HG02870 (cell line): Measurements from ENCODE around the gene WIZ.
"Not testable (repeated sequence)": the region's sequence is repeated elsewhere in the genome, so short reads cannot be mapped to it uniquely, and the experiment has no call there.

Experiments used
- ATAC-seq: cut with Tn5 transposase; IDR thresholded peaks from one replicate; pipeline ENCODE4 v1.9.1; 2021; ENCODE audit warnings: mild to moderate bottlenecking, moderate library complexity; ENCODE audit not compliant: unreplicated experiment

WIZ gene

GRCh38 chr19:15417699-15418098 lies 32.1 kb downstream of the WIZ start:
- no peak for ATAC-seq

DNA sequence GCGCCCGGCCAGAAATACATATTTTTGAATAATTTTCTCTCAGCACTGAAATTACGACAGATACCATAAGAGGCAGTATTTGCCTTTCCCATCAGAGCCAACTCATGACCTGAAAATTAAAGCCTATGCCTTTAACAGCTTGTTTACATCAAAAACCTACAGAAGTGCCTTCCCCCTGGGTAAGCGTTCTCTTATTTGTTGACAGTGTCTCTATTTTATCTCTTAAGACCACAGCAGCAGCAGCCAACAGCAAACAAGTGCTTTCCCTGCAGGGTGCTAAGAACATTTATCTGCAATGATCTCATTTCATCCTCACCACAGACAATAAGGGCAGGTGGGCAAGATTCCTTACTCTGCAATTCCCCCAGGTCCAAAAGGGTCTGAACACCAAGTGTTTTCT lies 36.9 kb downstream of the WIZ start:
- no peak for ATAC-seq

DNA sequence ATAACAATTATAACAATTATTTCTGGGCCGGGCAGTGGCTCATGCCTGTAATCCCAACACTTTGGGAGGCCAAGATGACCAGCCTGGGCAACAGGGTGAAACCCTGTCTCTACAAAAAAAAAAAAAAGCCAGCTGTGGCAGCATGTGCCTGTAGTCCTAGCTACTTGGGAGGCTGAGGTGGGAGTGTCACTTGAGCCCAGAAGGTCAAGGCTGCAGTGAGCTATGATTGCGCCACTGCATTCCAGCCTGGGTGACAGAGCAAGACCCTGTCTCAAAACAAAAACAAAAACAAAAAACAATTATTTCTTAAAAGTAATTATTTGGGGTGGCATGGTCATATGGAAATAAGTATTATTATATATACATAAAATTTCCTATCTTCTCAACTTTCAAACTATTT lies 38.4 kb downstream of the WIZ start:
- ATAC-seq, result not testable (repeated sequence)

GRCh38 chr19:15404780-15405211 lies 45.0 kb downstream of the WIZ start:
- ATAC-seq, result no peak

GRCh38 chr19:15404097-15404779 lies 45.5 kb downstream of the WIZ start:
- ATAC-seq, result no peak

DNA sequence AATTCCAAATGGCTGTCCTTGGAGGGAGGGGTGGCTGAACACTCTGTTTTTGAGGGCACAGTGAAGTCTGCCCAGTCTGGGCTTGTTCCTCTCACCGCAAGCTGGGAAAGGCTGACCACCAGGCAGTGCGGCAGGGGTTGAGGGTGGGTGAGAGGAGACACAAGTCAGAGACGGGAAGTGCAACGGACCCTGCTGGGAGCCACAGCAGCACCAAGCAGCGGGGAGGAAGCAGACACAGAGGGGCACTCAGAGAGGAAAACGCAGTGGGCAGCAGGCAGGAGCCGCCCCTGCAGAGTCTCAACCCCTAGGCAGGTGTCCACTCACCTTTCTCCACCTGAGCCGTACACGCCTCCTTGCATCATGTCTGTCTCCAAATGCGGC lies 46.6 kb downstream of the WIZ start:
- no peak for ATAC-seq

GRCh38 chr19:15402411-15403150 lies 47.2 kb downstream of the WIZ start:
- no peak for ATAC-seq

GRCh38 chr19:15401397-15401710 lies 48.4 kb downstream of the WIZ start:
- ATAC-seq, result no peak

DNA sequence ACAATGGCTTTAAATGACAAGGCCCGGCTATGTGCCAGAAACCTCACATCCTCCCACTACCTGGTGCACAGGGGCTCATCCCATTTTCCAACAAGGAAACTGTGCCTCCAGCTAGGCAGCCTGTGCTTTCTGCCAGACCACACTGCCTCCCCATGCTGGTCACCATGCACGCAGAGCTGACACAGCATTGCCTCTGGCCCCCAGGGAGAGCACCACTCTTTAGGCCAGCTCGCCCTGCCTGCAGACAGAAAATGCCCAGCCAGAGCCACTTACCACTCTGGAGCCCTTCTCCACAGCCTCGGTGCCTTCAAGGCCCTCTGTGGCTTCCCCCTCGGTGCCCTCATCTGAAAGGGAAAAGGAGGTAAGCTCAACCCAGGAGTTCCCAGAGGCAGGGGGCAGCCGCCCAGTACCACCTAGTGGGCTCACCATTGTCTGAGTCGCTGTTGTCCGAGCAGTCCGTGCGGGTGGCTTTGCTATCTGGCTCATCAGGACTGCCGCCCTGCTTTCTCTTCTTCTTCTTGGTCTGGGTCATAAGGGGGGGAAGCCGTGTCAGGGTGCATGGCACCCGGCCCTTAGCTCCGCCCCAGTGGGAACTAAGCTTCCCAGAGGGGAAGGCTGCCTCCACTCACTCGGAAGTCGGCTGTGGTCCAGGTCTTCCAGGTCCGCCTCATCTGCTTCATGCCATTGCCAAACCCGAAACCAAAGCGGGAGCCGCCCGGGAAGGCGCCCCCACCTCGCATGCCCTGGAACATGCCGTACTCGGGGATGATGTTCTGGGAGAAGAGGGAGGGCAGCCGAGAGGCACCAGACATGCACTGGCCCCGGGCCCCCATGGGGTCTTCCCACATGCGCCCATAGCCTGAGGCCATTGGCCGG lies 49.0 kb downstream of the WIZ start:
- no peak for ATAC-seq

GRCh38 chr19:15399635-15400034 lies 50.1 kb downstream of the WIZ start:
- ATAC-seq, result no peak

- no peak for ATAC-seq
Observed at GRCh38 chr19:15399234-15399515, 50.6 kb downstream of the WIZ start.

DNA sequence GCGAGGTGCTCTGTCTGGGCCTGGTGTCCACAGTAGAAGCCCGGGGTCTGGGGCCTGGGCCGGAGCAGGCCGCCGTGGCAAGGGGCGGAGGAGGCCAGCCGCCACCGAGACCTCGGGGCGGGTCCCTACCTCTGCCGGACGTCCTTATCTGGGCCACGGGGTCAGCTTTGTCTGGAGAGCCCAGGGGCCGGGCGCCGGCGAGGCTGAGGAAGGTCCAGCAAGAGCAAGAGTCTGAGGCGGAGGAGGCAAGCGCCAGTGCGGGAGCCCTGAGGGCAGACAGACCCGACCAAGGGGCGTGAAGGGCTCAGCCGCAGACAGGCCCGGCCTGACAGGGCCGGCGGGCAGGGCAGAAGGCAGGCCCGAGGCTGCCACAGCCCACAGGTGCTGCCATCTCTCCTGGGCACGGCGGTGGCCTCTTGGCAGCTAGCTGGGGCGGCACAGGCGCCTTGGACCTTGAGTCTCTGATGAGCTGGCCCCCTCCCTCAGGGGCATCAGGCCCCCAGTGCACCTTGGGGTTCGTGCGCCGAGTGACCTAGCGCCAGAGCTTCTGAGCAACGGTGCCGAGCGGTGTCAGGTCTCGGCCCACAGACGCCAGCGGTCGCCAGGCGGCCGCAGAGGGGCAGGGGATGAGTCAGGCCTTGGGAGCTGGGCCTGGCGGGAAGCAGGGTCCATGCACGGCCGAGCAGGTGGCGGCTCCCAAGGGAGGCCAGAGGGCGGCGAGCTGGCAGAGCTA lies 51.1 kb downstream of the WIZ start:
- no peak for ATAC-seq

GRCh38 chr19:15397782-15398181 lies 52.0 kb downstream of the WIZ start:
- ATAC-seq, result no peak

GRCh38 chr19:15397236-15397635 lies 52.5 kb downstream of the WIZ start:
- ATAC-seq, result no peak

- ATAC-seq, result no peak
Observed at GRCh38 chr19:15396436-15396835, 53.3 kb downstream of the WIZ start.

DNA sequence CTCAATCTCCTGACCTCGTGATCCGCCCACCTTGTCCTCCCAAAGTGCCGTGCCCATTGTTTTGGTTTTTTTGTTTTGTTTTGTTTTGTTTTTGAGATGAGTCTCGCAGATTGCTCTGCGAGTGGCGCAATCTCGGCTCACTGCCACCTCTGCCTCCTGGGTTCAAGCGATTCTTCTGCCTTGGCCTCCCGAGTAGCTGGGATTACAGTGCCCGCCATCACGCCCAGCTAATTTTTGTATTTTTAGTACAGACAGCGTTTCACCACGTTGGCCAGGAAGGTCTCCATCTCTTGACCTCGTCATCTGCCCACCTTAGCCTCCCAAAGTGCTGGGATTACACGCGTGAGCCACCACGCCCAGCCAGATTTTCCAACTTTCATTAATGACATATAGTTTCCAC lies 54.5 kb downstream of the WIZ start:
- ATAC-seq, result not testable (repeated sequence)

DNA sequence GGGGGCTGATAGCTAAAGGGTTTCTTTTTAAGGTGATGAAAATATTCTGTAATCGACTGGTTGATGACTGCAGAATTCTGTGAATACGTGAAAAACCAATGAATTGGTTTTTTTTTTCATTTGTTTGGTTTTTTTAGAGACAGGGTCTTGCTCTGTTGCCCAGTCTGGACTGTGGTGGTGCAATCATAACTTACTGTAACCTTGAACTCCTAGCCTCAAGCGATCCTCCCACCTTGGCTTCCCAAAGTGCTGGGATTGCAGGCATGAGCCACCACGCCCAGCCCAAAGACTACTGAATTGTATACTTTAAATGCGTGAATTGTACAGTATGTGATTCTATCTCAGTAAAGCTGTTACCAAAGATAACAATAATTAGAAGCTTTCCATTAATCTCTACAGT lies 55.3 kb downstream of the WIZ start:
- ATAC-seq, result no peak

GRCh38 chr19:15393963-15394362 lies 55.8 kb downstream of the WIZ start:
- no peak for ATAC-seq

- no peak for ATAC-seq
Observed at GRCh38 chr19:15390814-15391213, 58.9 kb downstream of the WIZ start.

DNA sequence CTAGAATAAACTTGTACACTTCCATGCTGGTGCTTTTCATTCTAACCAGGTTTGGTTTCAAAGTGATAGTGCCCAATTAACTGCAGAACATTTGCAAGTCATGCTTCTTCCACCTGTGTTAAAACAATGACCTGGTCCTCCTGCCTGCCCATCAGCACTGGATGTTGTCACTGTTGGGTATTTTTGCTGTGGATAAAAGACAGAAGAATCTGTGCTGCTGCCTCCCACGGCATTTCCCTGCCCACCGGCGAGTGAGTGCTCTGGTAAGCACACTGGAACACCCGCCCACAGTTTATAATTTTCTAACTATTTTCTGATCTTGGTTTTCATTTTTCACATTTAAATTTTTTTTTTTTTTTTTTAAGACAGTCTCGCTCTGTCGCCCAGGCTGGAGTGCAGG lies 67.9 kb downstream of the WIZ start:
- ATAC-seq, result no peak

DNA sequence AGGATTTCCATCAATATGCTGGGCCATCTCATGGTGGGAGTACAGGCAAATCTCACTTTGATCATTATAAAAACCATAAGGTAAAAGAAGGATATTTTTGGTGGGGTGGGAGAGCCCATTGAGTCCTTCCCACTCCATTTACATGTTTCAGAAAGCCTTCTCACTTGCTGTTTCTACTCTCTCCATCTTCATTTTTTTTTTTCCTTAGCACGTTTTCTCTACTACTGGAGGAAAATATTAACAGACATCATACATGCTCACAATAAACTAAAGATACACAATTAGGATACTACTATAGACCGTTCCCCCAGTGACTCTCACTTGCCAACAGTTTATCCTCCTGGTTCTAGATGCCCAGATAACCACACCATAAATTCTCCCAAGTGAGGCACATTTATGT lies 68.3 kb downstream of the WIZ start:
- no peak for ATAC-seq
